GM23248 (cell line): ENCODE measurements around the gene UBE2L3.

Experiments used
- EZH2 ChIP-seq: fragments of 200-600 bp; sonication (generic); IDR thresholded peaks from 2 replicates; pipeline ENCODE4 v1.6.1; 2018; ENCODE audit warnings: antibody characterized with exemption, mild to moderate bottlenecking; ENCODE audit not compliant: insufficient read depth, poor library complexity, severe bottlenecking
- EZH2phosphoT487 ChIP-seq: fragments of 200-600 bp; sonication (generic); IDR thresholded peaks from 2 replicates; pipeline ENCODE4 v1.6.1; 2018; ENCODE audit warnings: antibody characterized with exemption, moderate library complexity, mild to moderate bottlenecking, low read depth; ENCODE audit not compliant: insufficient read depth

GRCh38 chr22:21615731-21616130 lies 48.2 kb downstream of the UBE2L3 start:
- no peak for TF ChIP-seq EZH2
- no peak for TF ChIP-seq EZH2phosphoT487
